ENCODE data around the gene EPHB6.

The EPHB6 gene

GRCh38 chr7:142879060-142879459, 24.2 kb downstream of the EPHB6 start:
- no peak for DNase-seq (ENCODE audit: low read depth)

GRCh38 chr7:142880876-142881505, 26.1 kb downstream of the EPHB6 start:
- DNase-seq (ENCODE audit: low read depth), result peak; percentile 30

- no peak for DNase-seq (ENCODE audit: low read depth)
These were observed 26.9 kb downstream of the EPHB6 start for GRCh38 chr7:142881586-142882337.

- DNase-seq (ENCODE audit: low read depth), result no peak
These were observed 27.4 kb downstream of the EPHB6 start for GRCh38 chr7:142882338-142882678.

- no peak for DNase-seq (ENCODE audit: low read depth)
These were observed 28.3 kb downstream of the EPHB6 start for GRCh38 chr7:142883145-142883544.

GRCh38 chr7:142883571-142884285, 28.9 kb downstream of the EPHB6 start:
- no peak for DNase-seq (ENCODE audit: low read depth)

GRCh38 chr7:142884286-142884640, 29.4 kb downstream of the EPHB6 start:
- no peak for DNase-seq (ENCODE audit: low read depth)

GRCh38 chr7:142885311-142886230, 30.7 kb downstream of the EPHB6 start, which contains the start of gene TRPV6:
Gene TRPV6, minus strand, starts transcription at chr7:142885745.
- DNase-seq (ENCODE audit: low read depth), result no peak

- DNase-seq (ENCODE audit: low read depth), result no peak
These were observed 32.0 kb downstream of the EPHB6 start for GRCh38 chr7:142886866-142887265.

GRCh38 chr7:142887282-142888015, 32.6 kb downstream of the EPHB6 start:
- DNase-seq (ENCODE audit: low read depth), result no peak

GRCh38 chr7:142889816-142890215, 34.9 kb downstream of the EPHB6 start:
- DNase-seq (ENCODE audit: low read depth), result no peak

- no peak for DNase-seq (ENCODE audit: low read depth)
These were observed 36.1 kb downstream of the EPHB6 start for GRCh38 chr7:142890874-142891485.

- no peak for DNase-seq (ENCODE audit: low read depth)
These were observed 36.7 kb downstream of the EPHB6 start for GRCh38 chr7:142891490-142892082.

- no peak for DNase-seq (ENCODE audit: low read depth)
These were observed 38.1 kb downstream of the EPHB6 start for GRCh38 chr7:142892951-142893350.

GRCh38 chr7:142894112-142894984, 39.5 kb downstream of the EPHB6 start:
- no peak for DNase-seq (ENCODE audit: low read depth)

GRCh38 chr7:142894985-142895593, 40.2 kb downstream of the EPHB6 start:
- no peak for DNase-seq (ENCODE audit: low read depth)

- DNase-seq (ENCODE audit: low read depth), result no peak
These were observed 41.3 kb downstream of the EPHB6 start for GRCh38 chr7:142896151-142896550.

GRCh38 chr7:142896741-142897379, 42.0 kb downstream of the EPHB6 start:
- DNase-seq (ENCODE audit: low read depth), result no peak

- no peak for DNase-seq (ENCODE audit: low read depth)
These were observed 42.8 kb downstream of the EPHB6 start for GRCh38 chr7:142897691-142898090.
